Lung (tissue), 12 donors: ENCODE results near the gene TMEM266. TPM values are rescaled to one million over a fixed set of nuclear protein-coding genes. Genes with fewer than 3 reads are reported as not detected.

Source experiments
- ATAC-seq: fragments of 200-7000 bp; cut with Tn5 transposase; one replicate; pipeline ENCODE4 v1.9.1; 2020; ENCODE audit warnings: moderate number of reproducible peaks; ENCODE audit not compliant: insufficient read depth, low FRiP score
- DNase-seq, 3 donors: peaks; one replicate each; pipeline ENCODE4 v3.0.0-alpha.2; 2013 to 2017
- H3K27ac ChIP-seq, 2 donors: one replicate each; pipeline ENCODE4 v1.5.1; 2013; ENCODE audit warnings: mild to moderate bottlenecking in 2 of 2, moderate library complexity in 2 of 2, control low read depth in 1 of 2, inconsistent platforms in 1 of 2, low read depth in 1 of 2, low read length in 1 of 2
- H3K27me3 ChIP-seq, 3 donors: one replicate each; pipeline ENCODE4 v1.5.1; 2013; ENCODE audit warnings: low read length in 2 of 3; ENCODE audit not compliant: control insufficient read depth in 3 of 3, insufficient read depth in 3 of 3
- H3K36me3 ChIP-seq, 4 donors: one replicate each; pipeline ENCODE4 v1.5.1; 2013; ENCODE audit warnings: low read length in 4 of 4, mild to moderate bottlenecking in 1 of 4, moderate library complexity in 1 of 4; ENCODE audit not compliant: control insufficient read depth in 4 of 4, insufficient read depth in 4 of 4
- H3K4me1 ChIP-seq, 5 donors: one replicate each; pipeline ENCODE4 v1.5.1; 2013; ENCODE audit warnings: low read length in 5 of 5, mild to moderate bottlenecking in 2 of 5, moderate library complexity in 1 of 5; ENCODE audit not compliant: control insufficient read depth in 5 of 5, insufficient read depth in 5 of 5
- H3K4me3 ChIP-seq: one replicate; pipeline ENCODE4 v1.5.1; 2013; ENCODE audit warnings: mild to moderate bottlenecking, control low read depth, moderate library complexity
- H3K9ac ChIP-seq, 2 donors: one replicate each; pipeline ENCODE4 v1.5.1; 2013; ENCODE audit warnings: low read length in 2 of 2, control low read depth in 1 of 2; ENCODE audit not compliant: insufficient read depth in 1 of 2
- H3K9me3 ChIP-seq, 4 donors: one replicate each; pipeline ENCODE4 v1.5.1; 2013; ENCODE audit warnings: low read length in 3 of 4, mild to moderate bottlenecking in 1 of 4, moderate library complexity in 1 of 4; ENCODE audit not compliant: control insufficient read depth in 4 of 4, insufficient read depth in 3 of 4
- CTCF ChIP-seq: IDR thresholded peaks from 2 replicates; pipeline ENCODE4 v1.5.1; 2012; ENCODE audit warnings: mild to moderate bottlenecking; ENCODE audit errors: control extremely low read depth, extremely low read depth
- WGBS, 2 donors: extraction: QIAGEN DNeasy Blood & Tissue Kit; methylation state at CpG; one replicate each; pipeline ENCODE4 v1.1.7; 2013; 5-methylcytosine and 5-hydroxymethylcytosine counted together
- polyA plus RNA-seq, 2 donors: library from polyadenylated mRNA; stranded (reverse); fragments of 200-250 nt; gene quantifications; one replicate each; pipeline ENCODE4 v1.2.1, GENCODE V29; 2013
- total RNA-seq, 2 donors: library from RNA; depleted of rRNA in 1 of 2; stranded (reverse); fragments of >200 nt in 1 of 2; gene quantifications; one replicate each; pipeline ENCODE4 v1.2.1, GENCODE V29; 2014 to 2021
- donor health status: control.
- donor health status: control.
- donor health status: Bipolar disorder and iron deficiency.
- donor health status: healthy.
- donor health status: DM: yes; HTN: yes; CAD: no.

Gene TMEM266
- total and polyA plus RNA-seq, 4 donors: 1.1 to 4.4 (median 1.5) TPM

GRCh38 chr15:76203346-76204108, 143.7 kb downstream of the TMEM266 start:
- no peak for TF ChIP-seq CTCF
- 89 to 96% methylated on average over 20 to 23 of the region's 23 CpGs for WGBS, 2 donors
- peaks cover 0 to 13% (median 0%) of the 10 kb centered on the region in 5 donors for H3K4me1 ChIP-seq

GRCh38 chr15:76204109-76204845, 144.5 kb downstream of the TMEM266 start:
- WGBS, 2 donors: 90 to 91% methylated on average over 18 of the region's 18 CpGs
- DNase-seq (no peak), ATAC-seq (no peak)
- no peaks in the 10 kb centered on the region for H3K9me3 ChIP-seq
- no peaks in the 10 kb centered on the region for H3K27me3 ChIP-seq
- no peak for TF ChIP-seq CTCF
- H3K4me3 ChIP-seq: no peak overlapping the region
- peaks cover 0 to 15% (median 2%) of the 10 kb centered on the region in 4 donors for H3K36me3 ChIP-seq
- H3K9ac ChIP-seq: no peak overlapping the region
- no peak overlapping the region for H3K27ac ChIP-seq
- peaks cover 0 to 13% (median 0%) of the 10 kb centered on the region in 5 donors for H3K4me1 ChIP-seq

More at GRCh38 chr15:76203346-76204108, 143.7 kb downstream of the TMEM266 start:
- no peak overlapping the region for H3K9ac ChIP-seq
- no peaks in the 10 kb centered on the region for H3K27me3 ChIP-seq
- DNase-seq: no peak
- H3K4me3 ChIP-seq: no peak overlapping the region
- H3K9me3 ChIP-seq: no peaks in the 10 kb centered on the region
- peaks cover 0 to 10% (median 2%) of the 10 kb centered on the region in 4 donors for H3K36me3 ChIP-seq
- H3K27ac ChIP-seq: no peak overlapping the region
- ATAC-seq: no peak

- no peak for TF ChIP-seq CTCF
Measured at GRCh38 chr15:76204916-76205460, 145.2 kb downstream of the TMEM266 start.

More at GRCh38 chr15:76204916-76205460, 145.2 kb downstream of the TMEM266 start:
- Histone ChIP-seq H3K9me3 (no peaks in the 10 kb centered on the region), H3K36me3 (peaks cover 0 to 22% (median 2%) of the 10 kb centered on the region in 4 donors), H3K4me1 (peaks cover 0 to 11% (median 0%) of the 10 kb centered on the region in 5 donors), H3K4me3 (no peak overlapping the region), H3K27me3 (no peaks in the 10 kb centered on the region), H3K27ac (no peak overlapping the region), H3K9ac (no peak overlapping the region)
- ATAC-seq (no peak), DNase-seq (no peak)
- WGBS, 2 donors: 96 to 99% methylated on average over 11 of the region's 11 CpGs
